ENCODE results near the gene GCH1. TPM values are rescaled to one million over a fixed set of nuclear protein-coding genes. Genes with fewer than 3 reads are reported as not detected.

GCH1 gene
- total RNA-seq, 4 donors from 2014 or later = 9.5 to 14.3 (median 12.1) TPM

GRCh38 chr14:54836231-54836630 lies 66.4 kb downstream of the GCH1 start:
- no peaks in the 10 kb centered on the region for H3K36me3 ChIP-seq
- DNase-seq (ENCODE audit: low spot score in 2 of 2) = no peak
- H3K27me3 ChIP-seq = no peaks in the 10 kb centered on the region
- no peak overlapping the region for H3K27ac ChIP-seq
- H3K9me3 ChIP-seq = no peaks in the 10 kb centered on the region
- TF ChIP-seq CTCF (IDR thresholded peaks at IDR 0.05) = no peak
- peaks cover 11% of the 10 kb centered on the region for H3K4me1 ChIP-seq
- WGBS = 62% methylated on average over 2 of the region's 2 CpGs
- no peak overlapping the region for H3K4me3 ChIP-seq

DNA sequence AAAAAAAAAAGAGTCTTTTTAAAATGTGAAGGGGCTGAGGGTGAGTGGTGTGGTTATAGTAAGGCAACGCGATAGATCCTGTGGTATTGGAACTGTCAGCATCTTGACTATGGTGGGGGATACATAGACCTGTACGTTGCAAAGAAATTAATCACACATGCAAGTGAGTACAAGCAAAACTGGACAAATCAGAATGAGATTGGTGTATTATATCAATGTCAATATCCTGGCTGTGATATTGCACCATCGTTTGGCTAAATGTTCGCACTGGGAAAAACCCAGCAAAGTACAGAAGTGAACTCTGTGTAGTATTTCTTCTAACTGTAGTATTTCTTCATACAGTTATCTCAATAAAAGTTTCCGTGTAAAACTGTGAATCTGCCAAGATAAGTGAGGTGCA lies 67.9 kb downstream of the GCH1 start:
- no peaks in the 10 kb centered on the region for H3K27me3 ChIP-seq
- no peak overlapping the region for H3K4me3 ChIP-seq
- TF ChIP-seq CTCF (IDR thresholded peaks at IDR 0.05) = no peak
- TF ChIP-seq EP300 (IDR thresholded peaks at IDR 0.05) = no peak
- TF ChIP-seq POLR2A (IDR thresholded peaks at IDR 0.05) = no peak
- no peak for TF ChIP-seq POLR2AphosphoS5 (IDR thresholded peaks at IDR 0.05)
- no peak overlapping the region for H3K27ac ChIP-seq
- H3K9me3 ChIP-seq = no peaks in the 10 kb centered on the region
- whole genome bisulfite sequencing = 83% methylated on average over 6 of the region's 6 CpGs
- DNase-seq (ENCODE audit: low spot score in 2 of 2) = no peak
- no peaks in the 10 kb centered on the region for H3K36me3 ChIP-seq
- H3K4me1 ChIP-seq = peaks cover 5% of the 10 kb centered on the region

DNA sequence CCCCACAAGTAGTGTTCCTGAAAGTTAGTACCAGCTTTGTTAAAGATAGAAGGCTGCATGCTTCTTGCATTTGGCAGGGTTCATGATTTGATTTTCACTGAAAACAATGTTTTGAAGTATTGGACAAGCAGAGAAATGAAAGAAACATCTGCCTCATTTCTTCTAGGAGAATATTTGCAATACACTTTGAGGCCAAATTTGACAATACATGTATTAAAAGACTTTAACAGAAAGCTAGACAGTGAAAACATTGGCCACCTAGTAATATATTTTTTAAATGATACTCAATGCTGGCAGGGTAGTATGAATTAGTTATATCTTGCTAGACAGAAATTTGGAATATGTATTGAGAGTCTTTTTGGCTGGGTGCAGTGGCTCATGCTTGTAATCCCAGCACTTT lies 68.5 kb downstream of the GCH1 start:
- H3K27ac ChIP-seq = no peak overlapping the region
- no peaks in the 10 kb centered on the region for H3K36me3 ChIP-seq
- H3K4me3 ChIP-seq = no peak overlapping the region
- H3K9me3 ChIP-seq = no peaks in the 10 kb centered on the region
- H3K27me3 ChIP-seq = no peaks in the 10 kb centered on the region
- H3K4me1 ChIP-seq = peaks cover 1% of the 10 kb centered on the region
- TF ChIP-seq POLR2AphosphoS5 (IDR thresholded peaks at IDR 0.05) (no peak), CTCF (IDR thresholded peaks at IDR 0.05) (no peak)
- no peak for DNase-seq (ENCODE audit: low spot score in 2 of 2)

DNA sequence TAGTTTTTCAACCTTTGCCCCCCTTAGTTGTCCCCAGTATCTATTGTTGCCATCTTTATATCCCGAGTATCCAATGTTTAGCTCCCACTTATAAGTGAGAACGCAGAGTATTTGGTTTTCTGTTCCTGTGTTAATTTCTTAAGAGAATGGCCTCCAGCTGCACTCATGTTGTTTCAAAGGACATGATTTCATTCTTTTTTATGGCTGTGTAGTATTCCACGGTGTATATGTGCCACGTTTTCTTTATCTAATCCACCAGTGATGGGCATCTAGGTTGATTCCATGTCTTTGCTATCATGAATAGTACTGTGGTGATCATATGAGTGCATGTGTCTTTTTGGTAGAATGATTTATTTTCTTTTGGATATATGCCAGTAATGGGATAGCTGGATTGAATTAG lies 72.0 kb downstream of the GCH1 start:
- Histone ChIP-seq H3K4me3 (no peak overlapping the region), H3K36me3 (no peaks in the 10 kb centered on the region), H3K9me3 (no peaks in the 10 kb centered on the region), H3K27ac (no peak overlapping the region), H3K27me3 (no peaks in the 10 kb centered on the region), H3K4me1 (no peaks in the 10 kb centered on the region)
- 87% methylated on average over 4 of the region's 4 CpGs for WGBS
- no peak for DNase-seq (ENCODE audit: low spot score in 2 of 2)
- TF ChIP-seq CTCF (IDR thresholded peaks at IDR 0.05) (no peak), POLR2A (IDR thresholded peaks at IDR 0.05) (no peak), EP300 (IDR thresholded peaks at IDR 0.05) (no peak), POLR2AphosphoS5 (IDR thresholded peaks at IDR 0.05) (no peak)

DNA sequence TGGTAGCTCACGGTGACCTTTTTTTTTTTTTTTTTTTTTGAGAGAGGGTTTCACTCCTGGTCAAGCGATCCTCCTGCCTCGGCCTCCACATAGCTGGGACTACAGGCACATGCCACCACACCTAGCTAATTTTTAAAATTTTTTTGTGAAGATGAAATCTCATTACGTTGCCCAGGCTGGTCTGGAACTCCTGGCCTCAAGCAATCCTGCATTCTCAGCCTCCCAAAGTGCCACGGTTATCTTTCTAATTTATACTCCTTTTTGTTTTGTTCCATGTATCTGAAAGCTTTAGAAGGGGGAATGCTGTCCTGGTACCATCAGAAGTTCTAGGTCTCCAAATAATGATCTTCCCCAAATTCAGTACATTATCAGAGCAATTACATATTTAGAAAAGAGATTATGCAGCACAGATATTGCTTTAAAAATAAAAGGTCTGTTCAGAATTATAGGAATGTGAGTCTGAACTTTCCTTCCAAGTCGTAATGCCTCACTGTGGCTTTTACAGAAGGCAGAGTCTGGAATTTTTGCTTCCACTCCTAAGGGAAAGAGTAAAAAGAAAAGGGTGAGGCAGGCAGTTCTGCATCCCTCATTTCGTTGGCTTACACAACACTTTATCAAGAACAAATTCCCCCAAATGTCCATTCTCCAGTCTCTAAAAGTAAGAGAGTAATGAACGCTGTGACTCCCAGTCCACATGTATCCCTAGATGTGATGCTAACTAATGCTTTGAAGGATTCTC lies 73.0 kb downstream of the GCH1 start:
- Histone ChIP-seq H3K4me3 (no peak overlapping the region), H3K4me1 (no peaks in the 10 kb centered on the region), H3K36me3 (no peaks in the 10 kb centered on the region), H3K9me3 (no peaks in the 10 kb centered on the region), H3K27me3 (no peaks in the 10 kb centered on the region), H3K27ac (no peak overlapping the region)
- DNase-seq (ENCODE audit: low spot score in 2 of 2) = no peak
- WGBS = 63% methylated on average over 8 of the region's 8 CpGs
- no peak for TF ChIP-seq POLR2A (IDR thresholded peaks at IDR 0.05)
- no peak for TF ChIP-seq CTCF (IDR thresholded peaks at IDR 0.05)
- TF ChIP-seq EP300 (IDR thresholded peaks at IDR 0.05) = no peak
- no peak for TF ChIP-seq POLR2AphosphoS5 (IDR thresholded peaks at IDR 0.05)

All from suprapubic skin (tissue), 4 donors.